ENCODE measurements around the gene PLD1.
A peak's percentile ranks its signal among the peaks of the same experiment; 100 is the strongest.
"Not testable (repeated sequence)": the region's sequence is repeated elsewhere in the genome, so short reads cannot be mapped to it uniquely, and the experiment has no call there.

Gene PLD1

DNA sequence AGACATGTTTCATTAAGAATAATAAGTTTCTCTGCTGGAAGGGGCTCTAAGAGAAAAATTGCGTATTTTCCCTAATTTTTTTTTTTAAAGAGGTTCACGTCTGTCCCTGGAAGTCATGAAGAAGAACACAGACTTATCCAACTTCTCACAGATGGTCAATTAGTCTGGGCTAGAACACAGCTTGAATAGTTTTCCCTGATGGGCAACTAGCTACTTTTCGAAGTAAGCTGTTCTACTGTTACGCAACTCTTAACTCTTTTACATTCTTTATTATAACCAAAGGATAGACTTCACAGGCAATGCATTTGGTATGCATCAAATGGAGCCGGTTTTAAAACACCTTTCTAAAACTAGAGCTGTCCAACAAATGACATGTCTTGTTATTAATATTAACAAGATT lies 205.9 kb downstream of the PLD1 start:
- DNase-seq = no peak

GRCh38 chr3:171602072-171602471 lies 208.2 kb downstream of the PLD1 start:
- DNase-seq = no peak

GRCh38 chr3:171600030-171600429 lies 210.3 kb downstream of the PLD1 start:
- DNase-seq = no peak

DNA sequence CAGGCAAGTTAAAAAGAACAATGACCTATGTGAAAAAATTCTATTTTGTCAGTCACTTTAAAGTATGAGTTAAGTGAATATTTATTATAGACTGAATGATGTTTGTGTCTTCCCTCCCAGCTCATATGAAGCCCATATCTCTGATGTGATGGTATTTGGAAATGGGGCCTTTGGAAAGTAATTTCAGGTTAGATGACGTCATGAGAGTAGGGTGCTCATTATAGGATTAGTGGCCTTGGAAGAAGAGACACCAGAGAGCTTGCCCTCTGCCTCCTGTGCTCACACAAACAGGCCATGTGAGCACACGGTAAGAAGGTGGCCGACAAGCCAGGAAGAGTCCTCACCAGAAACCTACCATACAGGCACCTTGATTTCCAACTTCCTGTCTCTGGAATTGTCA lies 211.3 kb downstream of the PLD1 start:
- DNase-seq = no peak

GRCh38 chr3:171592786-171593185 lies 217.5 kb downstream of the PLD1 start:
- no peak for DNase-seq

DNA sequence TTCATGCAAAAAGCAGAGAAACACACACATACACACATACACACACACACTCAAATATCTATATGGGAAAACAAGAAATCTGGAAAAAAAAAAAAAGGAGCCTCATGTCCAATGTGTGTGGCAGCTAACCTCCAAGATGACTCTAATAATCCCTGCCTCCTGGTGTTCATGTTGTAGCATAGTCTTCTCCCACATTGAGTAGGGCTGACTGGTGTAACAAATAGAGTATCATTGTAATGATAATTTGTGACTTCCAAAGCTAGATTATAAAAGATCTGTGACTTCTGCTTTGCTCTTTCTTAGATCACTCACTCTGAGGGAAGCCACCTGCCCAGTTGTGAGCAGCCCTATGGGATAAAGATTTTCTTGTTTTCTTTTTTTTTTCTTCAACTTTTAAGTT lies 219.2 kb downstream of the PLD1 start:
- DNase-seq = no peak

GRCh38 chr3:171586274-171586673 lies 224.0 kb downstream of the PLD1 start:
- DNase-seq = no peak

- DNase-seq = no peak
Measured at GRCh38 chr3:171585039-171585438, 225.2 kb downstream of the PLD1 start.

- DNase-seq = no peak
Measured at GRCh38 chr3:171584100-171584499, 226.2 kb downstream of the PLD1 start.

DNA sequence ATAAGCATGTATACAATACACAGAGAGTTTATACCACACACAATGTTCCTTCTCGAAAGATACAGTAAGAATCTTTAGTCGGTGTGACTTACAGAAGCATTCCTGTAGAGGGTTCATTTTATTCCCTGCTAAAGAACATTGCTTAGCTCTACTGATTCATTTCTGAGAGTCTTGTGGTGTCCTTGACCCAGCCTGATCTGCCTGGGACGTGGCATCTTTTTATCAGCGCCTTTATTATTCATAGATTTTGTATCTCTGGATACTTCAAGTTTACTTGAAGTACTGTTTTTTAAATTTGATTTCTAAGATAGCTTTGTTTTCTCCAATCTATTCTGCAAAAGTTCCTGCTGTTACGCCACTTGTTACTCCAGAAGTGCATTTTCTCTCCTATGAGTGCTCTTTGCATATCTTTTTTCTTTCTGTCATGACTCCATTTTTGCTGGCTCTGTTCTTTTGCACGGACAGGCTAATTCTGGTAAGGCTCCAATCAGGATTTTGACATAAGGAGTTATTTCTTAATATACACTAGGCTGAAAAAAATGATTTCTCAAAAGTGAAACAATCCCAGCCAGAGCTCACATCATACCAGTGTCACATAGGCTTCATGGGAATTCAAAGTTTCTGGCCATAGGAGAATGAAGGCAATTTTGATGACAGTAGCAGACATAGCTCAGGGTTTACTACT lies 235.6 kb downstream of the PLD1 start:
- no peak for DNase-seq

GRCh38 chr3:171569571-171570132 lies 240.6 kb downstream of the PLD1 start:
- no peak for DNase-seq

- no peak for DNase-seq
Measured at GRCh38 chr3:171568766-171569165, 241.5 kb downstream of the PLD1 start.

DNA sequence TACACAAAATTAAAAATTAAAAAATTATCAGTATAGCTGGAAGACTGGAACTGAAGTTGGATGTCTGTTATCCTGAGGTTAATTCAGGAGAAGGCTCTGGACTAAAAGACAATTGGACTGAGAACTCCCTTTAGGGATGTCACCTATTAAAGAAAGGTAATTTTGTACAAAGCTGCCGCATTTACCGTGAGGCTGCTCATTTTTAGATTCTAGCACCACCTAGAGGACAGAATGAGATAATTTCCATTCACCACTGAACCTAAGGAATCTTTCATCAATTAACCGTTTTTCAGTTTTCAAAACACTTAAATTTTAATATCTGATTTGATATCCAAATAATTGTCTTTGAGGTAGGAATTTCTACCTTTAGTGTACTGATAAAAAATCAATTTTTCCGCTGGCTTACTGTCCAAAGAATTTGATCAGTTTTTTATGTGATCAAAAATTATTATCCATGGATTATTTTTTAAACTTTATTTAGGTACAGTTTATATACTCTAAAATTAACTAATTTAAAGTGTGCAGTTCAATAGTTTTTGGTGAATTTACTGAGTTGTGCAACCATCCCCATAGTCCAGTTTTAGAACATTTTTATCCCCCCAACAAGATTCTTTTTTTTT lies 243.4 kb downstream of the PLD1 start:
- peak; percentile 35 for DNase-seq

DNA sequence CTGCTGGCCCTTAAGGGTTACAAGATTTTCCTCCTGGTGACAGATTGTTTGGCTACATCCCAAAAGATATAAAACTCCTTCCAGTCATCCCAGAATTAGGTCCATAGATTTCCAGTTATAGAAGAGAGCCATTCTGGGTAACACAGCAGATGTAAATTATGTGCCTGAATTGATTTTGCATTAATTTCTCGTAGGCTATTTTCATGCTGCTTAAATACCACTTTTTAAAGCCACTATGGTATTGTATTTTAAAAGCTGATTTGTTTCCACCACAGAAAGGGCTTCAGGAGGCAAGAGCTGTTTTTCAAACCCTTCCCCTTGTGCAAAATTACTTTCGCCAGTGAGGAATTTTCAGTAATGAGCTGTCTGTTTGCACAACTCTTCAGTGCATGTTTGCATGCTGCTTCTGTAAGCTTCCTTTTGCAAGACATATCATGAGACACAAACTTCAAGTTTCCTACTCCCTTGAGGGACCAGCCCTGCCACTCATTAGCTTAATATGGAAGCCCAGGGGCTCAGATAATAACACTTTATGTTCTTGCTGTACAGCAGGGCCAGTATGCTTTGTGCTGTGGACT lies 244.7 kb downstream of the PLD1 start:
- DNase-seq = peak; percentile 17

DNA sequence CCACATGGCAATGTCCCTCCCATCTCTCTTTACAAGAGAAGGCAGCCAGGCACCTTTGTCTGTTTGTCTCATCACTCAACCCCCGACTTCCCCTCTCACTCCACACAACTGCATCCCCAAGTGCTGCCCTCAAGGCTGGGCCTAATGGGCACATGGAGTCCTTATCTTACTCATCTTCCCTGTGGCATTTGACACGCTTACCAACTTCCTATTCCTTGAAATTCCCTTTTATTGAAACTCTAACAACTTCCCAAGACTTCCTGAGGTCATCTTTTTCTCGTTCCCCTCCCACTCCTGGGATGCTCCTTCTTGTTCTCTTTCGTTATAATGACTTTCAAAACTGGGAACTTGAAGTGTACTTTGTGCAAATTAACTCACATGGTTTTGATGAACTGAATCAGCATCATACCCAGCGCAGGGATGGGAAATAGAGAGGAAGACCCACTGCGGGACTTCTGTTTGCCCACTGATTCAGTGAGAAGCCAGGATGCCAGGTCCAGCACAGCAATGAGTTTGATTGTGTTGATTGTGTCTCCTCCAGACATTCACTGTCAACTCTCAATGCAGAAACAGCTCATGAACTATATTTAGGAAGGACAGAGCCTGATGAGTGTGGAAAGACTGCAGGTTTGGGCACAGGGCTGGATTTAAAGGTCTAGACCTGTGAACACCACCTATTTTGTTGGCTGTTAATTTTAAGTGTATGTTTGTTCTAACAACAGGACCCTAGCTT lies 245.4 kb downstream of the PLD1 start:
- no peak for DNase-seq

DNA sequence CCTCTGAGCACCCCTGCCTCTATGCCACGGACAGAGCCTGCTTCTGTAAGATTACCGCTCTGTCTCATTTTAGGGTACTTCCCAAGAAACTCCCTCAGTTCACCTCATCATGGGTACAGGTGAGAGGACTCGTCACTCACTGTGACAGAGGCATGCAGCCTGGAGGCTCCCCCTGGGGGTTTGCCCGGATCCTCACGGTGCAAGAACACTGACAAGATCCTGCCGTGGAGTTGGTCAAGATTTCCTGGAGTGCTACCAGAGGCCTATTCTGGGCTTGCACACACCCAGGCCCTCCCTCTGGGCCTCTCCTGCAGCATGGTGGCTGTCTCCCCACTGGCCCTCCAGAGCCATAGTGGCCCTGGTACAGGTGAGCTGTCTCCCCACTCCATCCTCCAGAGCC lies 247.0 kb downstream of the PLD1 start:
- DNase-seq = no peak

DNA sequence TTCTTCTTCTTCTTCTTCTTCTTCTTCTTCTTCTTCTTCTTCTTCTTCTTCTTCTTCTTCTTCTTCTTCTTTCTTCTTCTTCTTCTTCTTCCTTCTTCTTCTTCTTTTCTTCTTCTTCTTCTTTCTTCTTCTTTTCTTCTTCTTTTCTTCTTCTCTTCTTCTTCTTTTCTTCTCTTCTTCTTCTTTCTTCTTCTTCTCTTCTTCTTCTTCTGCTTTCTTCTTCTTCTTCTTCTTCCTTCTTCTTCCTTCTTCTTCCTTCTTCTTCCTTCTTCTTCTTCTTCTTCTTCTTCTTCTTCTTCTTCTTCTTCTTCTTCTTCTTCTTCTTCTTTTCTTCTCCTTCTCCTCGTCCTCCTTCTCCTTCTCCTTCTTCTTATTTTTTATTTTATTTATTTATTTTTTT lies 247.8 kb downstream of the PLD1 start:
- DNase-seq = not testable (repeated sequence)

GRCh38 chr3:171561596-171562323 lies 248.5 kb downstream of the PLD1 start:
- DNase-seq = no peak

- no peak for DNase-seq
Measured at GRCh38 chr3:171559586-171559985, 250.7 kb downstream of the PLD1 start.

GRCh38 chr3:171558188-171558696 lies 252.0 kb downstream of the PLD1 start:
- no peak for DNase-seq

DNA sequence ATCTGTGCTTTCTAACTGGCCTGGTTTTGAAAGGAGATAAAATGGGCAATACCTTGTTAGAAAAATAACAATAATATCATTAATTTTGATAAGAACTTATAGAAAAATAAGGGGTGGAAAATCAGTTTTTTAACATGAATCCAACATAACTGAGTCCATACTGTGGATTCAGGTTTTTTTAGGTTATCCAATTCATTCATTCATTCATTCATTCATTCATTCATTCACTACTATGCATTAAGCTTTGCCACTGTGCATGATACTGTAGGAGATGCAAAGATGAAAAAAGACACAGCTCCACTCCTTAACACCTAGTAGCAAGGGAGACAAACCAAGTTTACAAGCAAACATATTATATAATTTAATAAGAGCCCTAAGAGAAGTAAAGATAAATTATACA lies 253.1 kb downstream of the PLD1 start:
- no peak for DNase-seq

DNA sequence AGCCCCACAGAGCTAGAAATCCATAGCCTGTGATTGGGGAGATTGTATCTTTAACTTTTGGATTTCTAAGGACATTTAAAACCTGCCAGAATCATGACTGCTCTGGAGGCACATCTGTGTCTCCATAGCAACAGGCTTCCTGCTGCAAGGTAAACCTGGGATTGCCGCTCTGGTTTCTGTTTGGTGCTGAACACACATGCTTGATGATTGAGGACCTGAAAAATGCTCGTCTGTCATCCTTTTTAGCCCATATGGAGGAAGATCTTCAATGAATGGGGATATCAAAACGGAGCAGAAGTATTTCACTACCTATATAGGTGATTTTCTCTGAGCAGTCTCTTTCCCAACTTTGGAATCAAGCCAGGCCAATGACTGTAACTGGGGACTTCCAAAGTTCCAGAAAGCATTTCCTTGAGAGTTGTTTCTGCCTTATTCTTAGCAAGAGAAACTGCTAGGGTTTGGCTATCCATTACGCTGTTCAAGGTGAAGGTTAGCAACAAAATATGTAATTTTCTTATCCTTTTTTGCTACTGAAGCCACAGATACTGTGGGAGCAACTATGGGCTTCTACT lies 253.6 kb downstream of the PLD1 start:
- peak; percentile 73 for DNase-seq
